Measurements from ENCODE around the gene SAMD14.

- TF ChIP-seq RAD21 (conservative IDR thresholded peaks at IDR 0.05 in 1 of 2, IDR thresholded peaks at IDR 0.05 in 1 of 2) (no peak), RCOR1 (IDR thresholded peaks at IDR 0.05; ENCODE audit: low read depth, low read length) (no peak), HDAC2 (IDR thresholded peaks at IDR 0.05) (no peak), EP300 (IDR thresholded peaks at IDR 0.05) (no peak), REST (IDR thresholded peaks at IDR 0.05) (no peak), PBX3 (IDR thresholded peaks at IDR 0.05) (no peak), MAX (IDR thresholded peaks at IDR 0.05) (no peak)
- TF ChIP-seq, protein P1, sequence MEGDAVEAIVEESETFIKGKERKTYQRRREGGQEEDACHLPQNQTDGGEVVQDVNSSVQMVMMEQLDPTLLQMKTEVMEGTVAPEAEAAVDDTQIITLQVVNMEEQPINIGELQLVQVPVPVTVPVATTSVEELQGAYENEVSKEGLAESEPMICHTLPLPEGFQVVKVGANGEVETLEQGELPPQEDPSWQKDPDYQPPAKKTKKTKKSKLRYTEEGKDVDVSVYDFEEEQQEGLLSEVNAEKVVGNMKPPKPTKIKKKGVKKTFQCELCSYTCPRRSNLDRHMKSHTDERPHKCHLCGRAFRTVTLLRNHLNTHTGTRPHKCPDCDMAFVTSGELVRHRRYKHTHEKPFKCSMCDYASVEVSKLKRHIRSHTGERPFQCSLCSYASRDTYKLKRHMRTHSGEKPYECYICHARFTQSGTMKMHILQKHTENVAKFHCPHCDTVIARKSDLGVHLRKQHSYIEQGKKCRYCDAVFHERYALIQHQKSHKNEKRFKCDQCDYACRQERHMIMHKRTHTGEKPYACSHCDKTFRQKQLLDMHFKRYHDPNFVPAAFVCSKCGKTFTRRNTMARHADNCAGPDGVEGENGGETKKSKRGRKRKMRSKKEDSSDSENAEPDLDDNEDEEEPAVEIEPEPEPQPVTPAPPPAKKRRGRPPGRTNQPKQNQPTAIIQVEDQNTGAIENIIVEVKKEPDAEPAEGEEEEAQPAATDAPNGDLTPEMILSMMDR (IDR thresholded peaks at IDR 0.05) = no peak
These were observed 32.5 kb downstream of the SAMD14 start for GRCh38 chr17:50097455-50097854.

Data from A549 (cell line).